ENCODE data around the gene TBC1D8B. TPM values are rescaled to one million over a fixed set of nuclear protein-coding genes. Genes with fewer than 3 reads are reported as not detected.
"Not testable (repeated sequence)": the region's sequence is repeated elsewhere in the genome, so short reads cannot be mapped to it uniquely, and the experiment has no call there.

TBC1D8B gene
- total RNA-seq, 2 donors from 2014 or later: 4.0 to 5.5 TPM

- no peak for DNase-seq
- H3K9me3 Mint-ChIP-seq: peaks cover 14% of the 10 kb centered on the region
Observed at GRCh38 chrX:106791495-106791894, 11.0 kb upstream of the TBC1D8B start.

GRCh38 chrX:106802063-106802387, 448 bp upstream of the TBC1D8B start:
- TF ChIP-seq, protein P1, sequence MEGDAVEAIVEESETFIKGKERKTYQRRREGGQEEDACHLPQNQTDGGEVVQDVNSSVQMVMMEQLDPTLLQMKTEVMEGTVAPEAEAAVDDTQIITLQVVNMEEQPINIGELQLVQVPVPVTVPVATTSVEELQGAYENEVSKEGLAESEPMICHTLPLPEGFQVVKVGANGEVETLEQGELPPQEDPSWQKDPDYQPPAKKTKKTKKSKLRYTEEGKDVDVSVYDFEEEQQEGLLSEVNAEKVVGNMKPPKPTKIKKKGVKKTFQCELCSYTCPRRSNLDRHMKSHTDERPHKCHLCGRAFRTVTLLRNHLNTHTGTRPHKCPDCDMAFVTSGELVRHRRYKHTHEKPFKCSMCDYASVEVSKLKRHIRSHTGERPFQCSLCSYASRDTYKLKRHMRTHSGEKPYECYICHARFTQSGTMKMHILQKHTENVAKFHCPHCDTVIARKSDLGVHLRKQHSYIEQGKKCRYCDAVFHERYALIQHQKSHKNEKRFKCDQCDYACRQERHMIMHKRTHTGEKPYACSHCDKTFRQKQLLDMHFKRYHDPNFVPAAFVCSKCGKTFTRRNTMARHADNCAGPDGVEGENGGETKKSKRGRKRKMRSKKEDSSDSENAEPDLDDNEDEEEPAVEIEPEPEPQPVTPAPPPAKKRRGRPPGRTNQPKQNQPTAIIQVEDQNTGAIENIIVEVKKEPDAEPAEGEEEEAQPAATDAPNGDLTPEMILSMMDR (conservative IDR thresholded peaks at IDR 0.05): no peak
- H3K4me3 ChIP-seq (ENCODE audit: low read length): peak overlapping the region; percentile 89
- peak overlapping the region; percentile 89 for H3K4me3 Mint-ChIP-seq
- peaks cover 31% of the 10 kb centered on the region for H3K27me3 Mint-ChIP-seq (ENCODE audit: insufficient read depth)
- H3K4me1 ChIP-seq (ENCODE audit: control insufficient read depth, insufficient read depth, low read length): no peaks in the 10 kb centered on the region
- H3K36me3 ChIP-seq (ENCODE audit: control insufficient read depth, insufficient read depth, low read length): no peaks in the 10 kb centered on the region
- H3K27ac ChIP-seq (ENCODE audit: low read depth, low read length): no peak overlapping the region
- DNase-seq: no peak
- H3K4me1 Mint-ChIP-seq: peaks cover 3% of the 10 kb centered on the region
- H3K9me3 Mint-ChIP-seq: peaks cover 40% of the 10 kb centered on the region
- H3K9ac ChIP-seq (ENCODE audit: extremely low read depth, low read length, poor library complexity, severe bottlenecking): peak overlapping the region; percentile 57
- peak overlapping the region; percentile 86 for H3K27ac Mint-ChIP-seq
- H3K27me3 ChIP-seq (ENCODE audit: control insufficient read depth, insufficient read depth, low read length, poor library complexity, severe bottlenecking): peaks cover 43% of the 10 kb centered on the region
- WGBS, 2 experiments (ENCODE audit: insufficient coverage in 1 of 2, insufficient read length in 1 of 2): 7% methylated on average over 9 of the region's 11 CpGs; no CpG with 5 or more reads in 1 of the 2 experiments
- H3K36me3 Mint-ChIP-seq (ENCODE audit: low read depth): no peaks in the 10 kb centered on the region
- H3K9me3 ChIP-seq (ENCODE audit: control insufficient read depth, low read length): no peaks in the 10 kb centered on the region

More at GRCh38 chrX:106791495-106791894, 11.0 kb upstream of the TBC1D8B start:
- no peak overlapping the region for H3K27ac Mint-ChIP-seq
- TF ChIP-seq, protein P1 (conservative IDR thresholded peaks at IDR 0.05): peak; percentile 64
- Histone ChIP-seq H3K36me3 (ENCODE audit: control insufficient read depth, insufficient read depth, low read length) (no peaks in the 10 kb centered on the region), H3K9ac (ENCODE audit: extremely low read depth, low read length, poor library complexity, severe bottlenecking) (no peak overlapping the region), H3K27ac (ENCODE audit: low read depth, low read length) (no peak overlapping the region), H3K4me1 (ENCODE audit: control insufficient read depth, insufficient read depth, low read length) (no peaks in the 10 kb centered on the region), H3K4me3 (ENCODE audit: low read length) (no peak overlapping the region), H3K9me3 (ENCODE audit: control insufficient read depth, low read length) (no peaks in the 10 kb centered on the region), H3K27me3 (ENCODE audit: control insufficient read depth, insufficient read depth, low read length, poor library complexity, severe bottlenecking) (no peaks in the 10 kb centered on the region)
- no peaks in the 10 kb centered on the region for H3K27me3 Mint-ChIP-seq (ENCODE audit: insufficient read depth)
- no peak overlapping the region for H3K4me3 Mint-ChIP-seq
- H3K4me1 Mint-ChIP-seq: no peaks in the 10 kb centered on the region
- WGBS, 2 experiments (ENCODE audit: insufficient coverage in 1 of 2, insufficient read length in 1 of 2): no CpG with 5 or more reads among the region's 1 CpG
- H3K36me3 Mint-ChIP-seq (ENCODE audit: low read depth): no peaks in the 10 kb centered on the region

DNA sequence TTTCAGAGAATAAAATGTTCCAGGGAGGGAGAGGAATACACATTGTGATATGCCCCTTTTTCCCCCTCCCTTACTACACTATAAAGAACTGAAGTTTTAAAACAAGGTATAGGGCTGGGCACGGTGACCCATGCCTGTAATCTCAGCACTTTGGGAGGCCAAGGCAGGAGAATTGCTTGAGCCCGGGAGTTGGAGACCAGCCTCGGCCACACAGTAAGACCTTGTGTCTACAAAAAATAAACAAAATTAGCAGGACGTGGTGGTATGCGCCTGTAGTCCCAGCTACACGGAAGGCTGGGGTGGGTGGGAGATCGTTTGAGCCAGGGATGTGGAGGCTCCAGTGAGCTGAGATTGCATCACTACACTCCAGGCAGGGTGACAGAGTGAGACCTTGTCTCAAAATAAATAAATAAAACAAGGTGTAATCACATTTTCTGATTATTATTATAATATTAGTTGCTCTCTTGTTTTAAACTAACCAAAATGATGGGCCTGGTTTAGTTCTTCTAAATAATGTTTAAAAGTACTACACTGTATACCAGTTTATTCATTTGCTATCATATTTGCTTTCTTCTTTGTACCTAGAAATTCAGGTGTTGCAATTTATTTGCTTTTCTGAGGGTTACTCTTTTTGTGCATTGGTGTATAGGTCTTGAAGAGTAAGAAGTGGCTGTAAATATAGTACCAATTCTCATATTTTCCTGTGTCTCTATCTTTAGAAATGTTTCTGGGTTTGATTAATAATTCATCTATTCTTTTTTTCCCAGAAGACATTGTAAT, 8.8 kb downstream of the TBC1D8B start:
- Mint-ChIP-seq H3K4me3 (no peak overlapping the region), H3K27me3 (ENCODE audit: insufficient read depth) (no peaks in the 10 kb centered on the region), H3K27ac (no peak overlapping the region), H3K9me3 (peaks cover 36% of the 10 kb centered on the region), H3K36me3 (ENCODE audit: low read depth) (no peaks in the 10 kb centered on the region), H3K4me1 (no peaks in the 10 kb centered on the region)
- WGBS, 2 experiments (ENCODE audit: insufficient coverage in 1 of 2, insufficient read length in 1 of 2): 60 to 90% methylated on average over 3 to 7 of the region's 7 CpGs
- H3K36me3 ChIP-seq (ENCODE audit: control insufficient read depth, insufficient read depth, low read length): no peaks in the 10 kb centered on the region
- H3K9ac ChIP-seq (ENCODE audit: extremely low read depth, low read length, poor library complexity, severe bottlenecking): no peak overlapping the region
- H3K4me3 ChIP-seq (ENCODE audit: low read length): no peak overlapping the region
- H3K9me3 ChIP-seq (ENCODE audit: control insufficient read depth, low read length): no peaks in the 10 kb centered on the region
- DNase-seq: no peak
- TF ChIP-seq, protein P1 (conservative IDR thresholded peaks at IDR 0.05): no peak
- H3K27me3 ChIP-seq (ENCODE audit: control insufficient read depth, insufficient read depth, low read length, poor library complexity, severe bottlenecking): no peaks in the 10 kb centered on the region
- no peak overlapping the region for H3K27ac ChIP-seq (ENCODE audit: low read depth, low read length)
- H3K4me1 ChIP-seq (ENCODE audit: control insufficient read depth, insufficient read depth, low read length): no peaks in the 10 kb centered on the region

DNA sequence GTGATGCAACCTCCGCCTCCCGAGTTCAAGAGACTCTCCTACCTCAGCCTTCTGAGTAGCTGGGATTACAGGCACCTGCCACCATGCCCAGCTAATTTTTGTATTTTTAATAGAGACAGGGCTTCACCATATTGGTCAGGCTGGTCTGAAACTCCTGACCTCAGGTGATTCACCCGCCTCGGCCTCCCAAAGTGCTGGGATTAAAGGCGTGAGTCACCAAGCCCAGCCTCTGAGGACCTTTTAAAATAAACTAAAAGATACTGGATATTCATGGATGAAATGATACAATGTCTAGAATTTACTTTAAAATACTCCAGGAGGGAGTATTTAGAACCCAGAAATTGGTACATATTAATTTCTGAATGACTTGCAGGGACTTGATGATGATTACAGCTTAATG, 10.5 kb downstream of the TBC1D8B start:
- not testable (repeated sequence) for H3K36me3 ChIP-seq (ENCODE audit: control insufficient read depth, insufficient read depth, low read length); H3K4me3 ChIP-seq (ENCODE audit: low read length); H3K27me3 ChIP-seq (ENCODE audit: control insufficient read depth, insufficient read depth, low read length, poor library complexity, severe bottlenecking); H3K27ac ChIP-seq (ENCODE audit: low read depth, low read length); H3K27ac Mint-ChIP-seq; H3K4me1 Mint-ChIP-seq; H3K36me3 Mint-ChIP-seq (ENCODE audit: low read depth); H3K9me3 ChIP-seq (ENCODE audit: control insufficient read depth, low read length); DNase-seq; H3K9ac ChIP-seq (ENCODE audit: extremely low read depth, low read length, poor library complexity, severe bottlenecking); H3K27me3 Mint-ChIP-seq (ENCODE audit: insufficient read depth); H3K4me1 ChIP-seq (ENCODE audit: control insufficient read depth, insufficient read depth, low read length); H3K4me3 Mint-ChIP-seq
- H3K9me3 Mint-ChIP-seq: peaks cover 31% of the 10 kb centered on the region
- 93 to 100% methylated on average over 1 to 4 of the region's 5 CpGs for WGBS, 2 experiments (ENCODE audit: insufficient coverage in 1 of 2, insufficient read length in 1 of 2)

DNA sequence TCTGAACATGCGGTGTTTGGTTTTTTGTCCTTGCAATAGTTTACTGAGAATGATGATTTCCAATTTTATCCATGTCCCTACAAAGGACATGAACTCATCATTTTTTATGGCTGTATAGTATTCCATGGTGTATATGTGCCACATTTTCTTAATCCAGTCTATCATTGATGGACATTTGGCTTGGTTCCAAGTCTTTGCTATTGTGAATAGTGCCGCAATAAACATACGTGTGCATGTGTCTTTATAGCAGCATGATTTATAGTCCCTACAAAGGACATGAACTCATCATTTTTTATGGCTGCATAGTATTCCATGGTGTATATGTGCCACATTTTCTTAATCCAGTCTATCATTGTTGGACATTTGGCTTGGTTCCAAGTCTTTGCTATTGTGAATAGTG, 11.6 kb downstream of the TBC1D8B start:
- not testable (repeated sequence) for H3K36me3 Mint-ChIP-seq (ENCODE audit: low read depth); DNase-seq; H3K36me3 ChIP-seq (ENCODE audit: control insufficient read depth, insufficient read depth, low read length); H3K9ac ChIP-seq (ENCODE audit: extremely low read depth, low read length, poor library complexity, severe bottlenecking); H3K4me1 ChIP-seq (ENCODE audit: control insufficient read depth, insufficient read depth, low read length); H3K27ac Mint-ChIP-seq; H3K9me3 ChIP-seq (ENCODE audit: control insufficient read depth, low read length); H3K4me3 ChIP-seq (ENCODE audit: low read length); H3K4me3 Mint-ChIP-seq; H3K4me1 Mint-ChIP-seq; H3K27me3 Mint-ChIP-seq (ENCODE audit: insufficient read depth); H3K27ac ChIP-seq (ENCODE audit: low read depth, low read length); H3K27me3 ChIP-seq (ENCODE audit: control insufficient read depth, insufficient read depth, low read length, poor library complexity, severe bottlenecking)
- peaks cover 29% of the 10 kb centered on the region for H3K9me3 Mint-ChIP-seq
- no CpG with 5 or more reads among the region's 3 CpGs for WGBS, 2 experiments (ENCODE audit: insufficient coverage in 1 of 2, insufficient read length in 1 of 2)
